Adrenal gland (tissue), 12 donors: ENCODE data around the gene GALNT12. TPM values are rescaled to one million over a fixed set of nuclear protein-coding genes. Genes with fewer than 3 reads are reported as not detected.
A peak's percentile ranks its signal among the peaks of the same experiment; 100 is the strongest.

Experiments used
- DNase-seq, 7 donors: peaks; one replicate each; pipeline ENCODE4 v3.0.0-alpha.2; 2019 to 2020
- H3K27ac ChIP-seq, 5 donors: fragments of 200-600 bp; sonication (generic) in 4 of 5; 1 replicate in 3 of 5; 2 replicates in 2 of 5; pipeline versions ENCODE4 v1.5.1 to v1.8.0; 2016 to 2020; ENCODE audit warnings: mild to moderate bottlenecking in 1 of 5
- H3K27me3 ChIP-seq: fragments of 200-600 bp; 2 replicates; pipeline ENCODE4 v1.8.0; 2021
- H3K36me3 ChIP-seq, 2 donors: fragments of 200-600 bp; replicated peaks in 1 of 2; 1 replicate in 1 of 2; 2 replicates in 1 of 2; pipeline versions ENCODE4 v1.5.1 to v1.8.0; 2018 to 2022
- H3K4me1 ChIP-seq, 2 donors: fragments of 200-600 bp; replicated peaks in 1 of 2; 1 replicate in 1 of 2; 2 replicates in 1 of 2; pipeline versions ENCODE4 v1.5.1 to v1.8.0; 2018 to 2021
- H3K4me3 ChIP-seq, 4 donors: fragments of 200-600 bp; sonication (generic) in 3 of 4; one replicate each; pipeline ENCODE4 v1.5.1; 2016 to 2018
- H3K9me3 ChIP-seq, 3 donors: fragments of 200-600 bp; sonication (generic) in 1 of 3; replicated peaks in 1 of 3; 1 replicate in 2 of 3; 2 replicates in 1 of 3; pipeline versions ENCODE4 v1.5.1 to v1.8.0; 2016 to 2021
- CTCF ChIP-seq, 6 experiments: fragments of 450-650 bp in 4 of 6; fragments of 200-600 bp in 2 of 6; sonication (generic) in 1 of 6; IDR thresholded peaks; 1 replicate in 5 of 6; 2 replicates in 1 of 6; pipeline versions ENCODE4 v1.5.1 to v1.8.0; 2016 to 2021; ENCODE audit warnings: antibody characterized with exemption in 6 of 6, mild to moderate bottlenecking in 2 of 6, moderate library complexity in 1 of 6
- POLR2A ChIP-seq, 2 donors: fragments of 450-650 bp; IDR thresholded peaks; one replicate each; pipeline ENCODE4 v1.6.1; 2017; ENCODE audit warnings: antibody characterized with exemption in 2 of 2, mild to moderate bottlenecking in 2 of 2, moderate library complexity in 1 of 2
- WGBS, 4 donors: extraction: QIAGEN DNeasy Blood & Tissue Kit in 2 of 4; methylation state at CpG; one replicate each; pipeline versions ENCODE4 v1.1.5 to v1.1.7; 2013 to 2017; 5-methylcytosine and 5-hydroxymethylcytosine counted together
- intact Hi-C, 2 donors: fragments of 100-400 bp; cut with DNase I; formaldehyde crosslinking; loops; one replicate each; pipeline versions ENCODE4 v1.14.1 to v1.15.0; 2022 to 2023
- polyA plus RNA-seq, 3 donors: library from polyadenylated mRNA; stranded (reverse); fragments of 200-250 nt in 2 of 3; fragments of 350-450 nt in 1 of 3; fragmentation: Illumina TruSeq in 1 of 3; extraction: RNeasy Lipid Tissue Mini Kit (QIAGEN cat#74804) in 1 of 3; gene quantifications; one replicate each; pipeline ENCODE4 v1.2.3, GENCODE V29; 2013 to 2014
- total RNA-seq, 9 donors: library from RNA; depleted of rRNA in 4 of 9; stranded (reverse); fragments of >200 nt in 4 of 9; fragments of 120-200 nt in 1 of 9; fragmentation: NEBNext Ultra II Directional in 1 of 9; extraction: Animal tissue kit (Norgen Biotek cat#: 25700) in 1 of 9; gene quantifications; one replicate each; pipeline versions ENCODE4 v1.1.0 to v1.2.4, GENCODE V29; 2013 to 2023
- donor health status: healthy with polysubstance abuse.
- donor health status: Bipolar disorder and iron deficiency.
- donor health status: DM: yes; HTN: yes; CAD: no.
- donor health status: DM: no; HTN: no; CAD: no.
- donor health status: DM: no; HTN: no; CAD: no.
- donor health status: DM: yes; HTN: yes; CAD: no.

GALNT12 gene
- total and polyA plus RNA-seq, 12 donors, result 1.1 to 20.6 (median 4.2) TPM

GRCh38 chr9:98801561-98801960 lies 5.9 kb upstream of the GALNT12 start:
- intact Hi-C loops, result no loop called here
- no peaks in the 10 kb centered on the region for H3K9me3 ChIP-seq
- H3K27ac ChIP-seq, result no peak overlapping the region
- no peaks in the 10 kb centered on the region for H3K27me3 ChIP-seq
- no peak overlapping the region for H3K4me3 ChIP-seq
- H3K4me1 ChIP-seq, result peaks cover 5 to 16% of the 10 kb centered on the region in 2 donors
- TF ChIP-seq POLR2A (IDR thresholded peaks at IDR 0.05) (no peak), CTCF (IDR thresholded peaks at IDR 0.05) (no peak)
- WGBS, 4 donors, result 89 to 100% (median 95%) methylated on average over 1 of the region's 1 CpG
- H3K36me3 ChIP-seq, result no peaks in the 10 kb centered on the region
- DNase-seq, result no peak

DNA sequence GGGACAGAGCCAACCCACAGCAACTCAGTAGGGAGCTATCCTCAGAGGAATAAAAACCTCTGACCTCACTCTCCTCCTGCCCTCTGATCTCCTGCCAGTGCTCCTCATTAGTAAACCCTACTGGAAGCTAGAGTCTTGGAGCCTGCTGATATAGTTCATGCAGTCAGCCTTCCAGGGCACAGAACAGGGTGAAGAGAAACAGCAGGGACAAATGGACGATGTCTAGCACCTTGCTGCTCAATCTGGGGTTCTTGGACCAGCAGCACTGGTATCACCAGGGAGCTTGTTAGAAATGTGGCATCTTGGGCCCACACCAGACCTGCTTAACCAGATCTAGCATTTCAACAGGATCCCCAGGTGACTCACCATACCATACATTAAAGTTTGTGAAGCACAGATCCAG lies 5.5 kb upstream of the GALNT12 start:
- H3K27ac ChIP-seq, result no peak overlapping the region
- H3K4me3 ChIP-seq, result no peak overlapping the region
- H3K27me3 ChIP-seq, result no peaks in the 10 kb centered on the region
- WGBS, 4 donors, result 45 to 67% (median 62%) methylated on average over 1 of the region's 1 CpG
- TF ChIP-seq CTCF (IDR thresholded peaks at IDR 0.05) (no peak), POLR2A (IDR thresholded peaks at IDR 0.05) (no peak)
- H3K9me3 ChIP-seq, result no peaks in the 10 kb centered on the region
- peak in 2 of 7 donors; percentile 34 to 49 for DNase-seq
- intact Hi-C loops, result no loop called here
- H3K4me1 ChIP-seq, result peaks cover 8 to 17% of the 10 kb centered on the region in 2 donors
- H3K36me3 ChIP-seq, result no peaks in the 10 kb centered on the region

DNA sequence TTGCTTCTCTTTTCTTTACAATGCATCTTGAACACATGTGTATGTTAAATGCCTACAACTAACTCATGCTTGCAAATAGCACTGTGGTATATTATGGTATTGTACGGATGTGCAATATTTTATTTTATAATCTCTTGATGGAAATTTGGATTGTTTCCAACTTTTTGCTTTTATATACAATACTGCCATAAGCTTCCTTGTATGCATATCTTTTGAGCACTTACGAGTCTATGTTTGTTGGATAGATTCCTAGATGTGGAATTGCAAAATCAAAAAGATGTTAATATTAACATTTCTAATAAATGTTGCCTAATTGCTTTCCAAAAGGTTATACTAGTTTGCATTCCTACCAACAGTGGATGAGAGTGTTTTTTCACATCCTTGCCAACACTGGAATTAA lies 3.4 kb upstream of the GALNT12 start:
- Histone ChIP-seq H3K9me3 (no peaks in the 10 kb centered on the region), H3K27me3 (no peaks in the 10 kb centered on the region), H3K36me3 (no peaks in the 10 kb centered on the region), H3K27ac (no peak overlapping the region), H3K4me3 (no peak overlapping the region), H3K4me1 (peaks cover 8 to 29% of the 10 kb centered on the region in 2 donors)
- TF ChIP-seq POLR2A (IDR thresholded peaks at IDR 0.05), result no peak
- TF ChIP-seq CTCF (IDR thresholded peaks at IDR 0.05), result no peak
- WGBS, 4 donors, result 18 to 34% (median 28%) methylated on average over 2 of the region's 2 CpGs
- DNase-seq, result no peak
- intact Hi-C loops, result no loop called here

DNA sequence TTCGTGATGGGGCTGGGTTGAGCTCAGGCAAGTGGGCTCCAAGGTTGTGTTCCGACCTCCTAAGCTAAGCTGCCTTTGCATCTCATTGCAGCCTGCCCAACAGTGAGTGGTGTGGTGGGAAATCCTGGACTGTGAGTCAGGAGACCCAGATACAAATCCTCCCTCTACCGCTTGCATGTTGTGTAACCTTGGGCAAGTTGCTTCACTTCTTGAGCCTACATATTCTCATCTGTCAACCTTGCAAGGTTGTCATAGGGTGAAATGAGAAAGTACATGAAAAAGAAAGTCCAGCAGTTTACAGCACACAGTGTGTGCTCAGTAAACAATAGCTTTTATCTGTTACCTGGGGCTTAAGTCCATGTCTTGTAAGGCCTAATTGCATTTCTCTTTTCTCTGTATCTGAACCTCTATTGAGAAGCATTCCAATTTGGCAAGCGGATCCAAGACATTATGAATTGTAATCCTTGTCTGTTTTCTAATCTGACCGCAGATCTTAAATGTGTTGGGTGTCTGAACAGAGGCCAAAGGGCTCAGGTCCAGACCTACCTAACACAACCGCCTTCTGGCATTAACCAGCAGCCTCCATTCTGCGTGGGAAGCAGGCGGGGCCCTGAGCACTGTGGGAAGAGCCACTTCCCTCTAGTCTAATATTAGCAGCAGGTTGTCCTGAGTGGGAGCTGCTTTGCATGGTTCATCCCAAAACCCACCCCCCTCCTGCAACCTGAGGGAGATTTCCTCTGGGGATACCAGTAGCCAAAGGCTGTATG lies 1.8 kb upstream of the GALNT12 start:
- Histone ChIP-seq H3K4me3 (no peak overlapping the region), H3K9me3 (no peaks in the 10 kb centered on the region), H3K27me3 (no peaks in the 10 kb centered on the region), H3K27ac (peak overlapping the region in 1 of 5 donors; percentile 25), H3K36me3 (no peaks in the 10 kb centered on the region), H3K4me1 (peaks cover 8 to 29% of the 10 kb centered on the region in 2 donors)
- peak in 1 of 2 donors; percentile 11 for TF ChIP-seq POLR2A (IDR thresholded peaks at IDR 0.05)
- TF ChIP-seq CTCF (IDR thresholded peaks at IDR 0.05), result no peak
- 46 to 55% (median 49%) methylated on average over 6 to 8 of the region's 8 CpGs for WGBS, 4 donors
- DNase-seq, result peak in 5 of 7 donors; percentile 48 to 71 (median 58)
- intact Hi-C loops, result no loop called here
